ENCODE results near the gene TARP.

DNA sequence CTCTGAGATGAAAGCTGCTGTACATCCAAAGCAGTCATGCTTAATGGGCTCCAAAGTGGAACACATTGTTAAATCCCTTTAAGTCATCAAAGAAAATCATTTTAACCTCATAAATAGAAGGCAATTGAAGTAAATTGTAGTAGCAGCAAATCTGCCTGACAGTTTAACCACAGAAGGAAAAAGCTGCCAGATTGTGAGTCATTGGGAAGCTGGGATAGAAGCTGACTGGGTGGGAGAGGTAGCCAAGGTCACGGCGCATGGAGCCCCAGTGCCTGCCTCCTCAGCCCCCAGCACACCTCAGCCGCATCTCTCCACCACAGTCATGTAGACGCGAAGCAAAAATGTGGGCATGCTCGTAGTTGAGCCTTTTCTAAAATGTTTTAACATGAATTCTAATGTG, 44.0 kb downstream of the TARP start:
- TF ChIP-seq, protein P1, sequence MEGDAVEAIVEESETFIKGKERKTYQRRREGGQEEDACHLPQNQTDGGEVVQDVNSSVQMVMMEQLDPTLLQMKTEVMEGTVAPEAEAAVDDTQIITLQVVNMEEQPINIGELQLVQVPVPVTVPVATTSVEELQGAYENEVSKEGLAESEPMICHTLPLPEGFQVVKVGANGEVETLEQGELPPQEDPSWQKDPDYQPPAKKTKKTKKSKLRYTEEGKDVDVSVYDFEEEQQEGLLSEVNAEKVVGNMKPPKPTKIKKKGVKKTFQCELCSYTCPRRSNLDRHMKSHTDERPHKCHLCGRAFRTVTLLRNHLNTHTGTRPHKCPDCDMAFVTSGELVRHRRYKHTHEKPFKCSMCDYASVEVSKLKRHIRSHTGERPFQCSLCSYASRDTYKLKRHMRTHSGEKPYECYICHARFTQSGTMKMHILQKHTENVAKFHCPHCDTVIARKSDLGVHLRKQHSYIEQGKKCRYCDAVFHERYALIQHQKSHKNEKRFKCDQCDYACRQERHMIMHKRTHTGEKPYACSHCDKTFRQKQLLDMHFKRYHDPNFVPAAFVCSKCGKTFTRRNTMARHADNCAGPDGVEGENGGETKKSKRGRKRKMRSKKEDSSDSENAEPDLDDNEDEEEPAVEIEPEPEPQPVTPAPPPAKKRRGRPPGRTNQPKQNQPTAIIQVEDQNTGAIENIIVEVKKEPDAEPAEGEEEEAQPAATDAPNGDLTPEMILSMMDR (IDR thresholded peaks at IDR 0.05; ENCODE audit: low read depth, low read length) = no peak
- TF ChIP-seq, protein P2, sequence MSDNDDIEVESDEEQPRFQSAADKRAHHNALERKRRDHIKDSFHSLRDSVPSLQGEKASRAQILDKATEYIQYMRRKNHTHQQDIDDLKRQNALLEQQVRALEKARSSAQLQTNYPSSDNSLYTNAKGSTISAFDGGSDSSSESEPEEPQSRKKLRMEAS (IDR thresholded peaks at IDR 0.05; ENCODE audit: low read depth, low read length) = no peak
- no peak for TF ChIP-seq POLR2A (IDR thresholded peaks at IDR 0.05; ENCODE audit: extremely low read depth, insufficient read length)
- no peak for TF ChIP-seq MYC (IDR thresholded peaks at IDR 0.05; ENCODE audit: low read depth, low read length)
